ENCODE data around the gene ETV3. TPM values are rescaled to one million over a fixed set of nuclear protein-coding genes. Genes with fewer than 3 reads are reported as not detected.

The ETV3 gene
- total RNA-seq, 1 experiment from 2014 or later = 26.2 TPM

- no peaks in the 10 kb centered on the region for H3K36me3 ChIP-seq (ENCODE audit: low read depth)
- H3F3A ChIP-seq (ENCODE audit: insufficient read depth, low read depth) = no peaks in the 10 kb centered on the region
- DNase-seq = no peak
- H3K4me2 ChIP-seq = no peak overlapping the region
- no TSS peak for BruUV-seq (replicated peaks)
- CTCF ChIA-PET = no interaction called here
- H3K27me3 ChIP-seq (ENCODE audit: insufficient read depth, low read depth) = no peaks in the 10 kb centered on the region
- TF ChIP-seq CTCF (conservative IDR thresholded peaks at IDR 0.05) (no peak), EZH2 (IDR thresholded peaks at IDR 0.05; ENCODE audit: low read depth) (no peak)
- H3K79me2 ChIP-seq (ENCODE audit: low read depth) = no peaks in the 10 kb centered on the region
- H3K4me1 ChIP-seq (replicated peaks; ENCODE audit: insufficient read depth) = no peaks in the 10 kb centered on the region
- H3K4me3 ChIP-seq = no peak overlapping the region
- no peaks in the 10 kb centered on the region for H4K20me1 ChIP-seq (ENCODE audit: insufficient read depth)
- no peak overlapping the region for H3K27ac ChIP-seq
- POLR2A ChIA-PET (ENCODE audit: unreplicated experiment) = no interaction called here
- intact Hi-C loops (cut with micrococcal nuclease; ENCODE audit: unreplicated experiment) = no loop called here
- no peaks in the 10 kb centered on the region for H3K9me2 ChIP-seq (ENCODE audit: insufficient read depth)
- H3K9me3 ChIP-seq (ENCODE audit: insufficient read depth, low read depth) = no peaks in the 10 kb centered on the region
- H2AFZ ChIP-seq = no peak overlapping the region
Observed at GRCh38 chr1:157113106-157113505, 25.1 kb downstream of the ETV3 start.

- H4K20me1 ChIP-seq (ENCODE audit: insufficient read depth) = no peaks in the 10 kb centered on the region
- no peak overlapping the region for H3K4me3 ChIP-seq
- no peaks in the 10 kb centered on the region for H3K4me1 ChIP-seq (replicated peaks; ENCODE audit: insufficient read depth)
- DNase-seq = no peak
- no peaks in the 10 kb centered on the region for H3F3A ChIP-seq (ENCODE audit: insufficient read depth, low read depth)
- no peaks in the 10 kb centered on the region for H3K9me2 ChIP-seq (ENCODE audit: insufficient read depth)
- TF ChIP-seq CTCF (conservative IDR thresholded peaks at IDR 0.05) (no peak), EZH2 (IDR thresholded peaks at IDR 0.05; ENCODE audit: low read depth) (no peak)
- no peak overlapping the region for H3K4me2 ChIP-seq
- POLR2A ChIA-PET (ENCODE audit: unreplicated experiment) = no interaction called here
- no peaks in the 10 kb centered on the region for H3K36me3 ChIP-seq (ENCODE audit: low read depth)
- H3K27me3 ChIP-seq (ENCODE audit: insufficient read depth, low read depth) = no peaks in the 10 kb centered on the region
- H2AFZ ChIP-seq = no peak overlapping the region
- H3K9me3 ChIP-seq (ENCODE audit: insufficient read depth, low read depth) = no peaks in the 10 kb centered on the region
- no TSS peak for BruUV-seq (replicated peaks)
- intact Hi-C loops (cut with micrococcal nuclease; ENCODE audit: unreplicated experiment) = no loop called here
- H3K79me2 ChIP-seq (ENCODE audit: low read depth) = no peaks in the 10 kb centered on the region
- CTCF ChIA-PET = interaction anchor here (0.7 kb wide), 1 partner anchor 42 kb away, joined by 5 read pairs; no protein-coding TSS in a partner anchor
- H3K27ac ChIP-seq = no peak overlapping the region
Observed at GRCh38 chr1:157112186-157112867, 25.9 kb downstream of the ETV3 start.

- Histone ChIP-seq H3K27me3 (ENCODE audit: insufficient read depth, low read depth) (no peaks in the 10 kb centered on the region), H2AFZ (no peak overlapping the region), H3K27ac (no peak overlapping the region), H3K9me3 (ENCODE audit: insufficient read depth, low read depth) (no peaks in the 10 kb centered on the region), H3K4me1 (replicated peaks; ENCODE audit: insufficient read depth) (peaks cover 4% of the 10 kb centered on the region), H4K20me1 (ENCODE audit: insufficient read depth) (no peaks in the 10 kb centered on the region), H3K79me2 (ENCODE audit: low read depth) (no peaks in the 10 kb centered on the region), H3F3A (ENCODE audit: insufficient read depth, low read depth) (no peaks in the 10 kb centered on the region), H3K36me3 (ENCODE audit: low read depth) (no peaks in the 10 kb centered on the region), H3K9me2 (ENCODE audit: insufficient read depth) (no peaks in the 10 kb centered on the region), H3K4me3 (no peak overlapping the region), H3K4me2 (no peak overlapping the region)
- no peak for DNase-seq
- no TSS peak for BruUV-seq (replicated peaks)
- TF ChIP-seq CTCF (conservative IDR thresholded peaks at IDR 0.05) (no peak), EZH2 (IDR thresholded peaks at IDR 0.05; ENCODE audit: low read depth) (no peak)
- ChIA-PET CTCF (interaction anchor here (0.7 kb wide), 1 partner anchor 43 kb away, joined by 5 read pairs; no protein-coding TSS in a partner anchor), POLR2A (ENCODE audit: unreplicated experiment) (no interaction called here)
- intact Hi-C loops (cut with micrococcal nuclease; ENCODE audit: unreplicated experiment) = no loop called here
Observed at GRCh38 chr1:157111396-157112165, 26.6 kb downstream of the ETV3 start.
